OCI-LY3 (cell line): ENCODE data around the gene TMEM272.

Experiments
- H2AFZ ChIP-seq: fragments of 200-600, 300-600 bp; shearing (Covaris generic); 2 replicates; pipeline ENCODE4 v1.6.0; 2014; ENCODE audit warnings: antibody characterized with exemption, low read depth, low read length
- H3K27ac ChIP-seq: fragments of 200-600, 300-600 bp; sonication (generic); 2 replicates; pipeline ENCODE4 v1.5.1; 2014; ENCODE audit warnings: mild to moderate bottlenecking, low read length, moderate library complexity, mixed read lengths
- H3K27me3 ChIP-seq: fragments of 200-600, 300-600 bp; sonication (generic); 2 replicates; pipeline ENCODE4 v1.6.1; 2014; ENCODE audit warnings: low read depth, low read length, mixed read lengths
- H3K36me3 ChIP-seq: fragments of 200-600, 300-600 bp; sonication (generic); replicated peaks from 2 replicates; pipeline ENCODE3; 2014; ENCODE audit warnings: low read depth, low read length, mixed read lengths
- H3K4me1 ChIP-seq: fragments of 300-600, 200-600 bp; sonication (generic); 2 replicates; pipeline ENCODE4 v1.6.1; 2014; ENCODE audit warnings: low read length, mixed read lengths
- H3K4me2 ChIP-seq: fragments of 200-600, 300-600 bp; sonication (generic); 2 replicates; pipeline ENCODE4 v1.6.1; 2014; ENCODE audit warnings: low read length, mixed read lengths
- H3K4me3 ChIP-seq: fragments of 300-600, 200-600 bp; sonication (generic); 2 replicates; pipeline ENCODE4 v1.5.1; 2014; ENCODE audit warnings: antibody characterized with exemption, mild to moderate bottlenecking, low read length, moderate library complexity
- H3K79me2 ChIP-seq: fragments of 300-600, 200-600 bp; shearing (Covaris generic); 2 replicates; pipeline ENCODE4 v1.6.1; 2014; ENCODE audit warnings: mild to moderate bottlenecking, low read length, mixed read lengths
- H3K9ac ChIP-seq: fragments of 300-600, 200-600 bp; shearing (Covaris generic); 2 replicates; pipeline ENCODE4 v1.6.0; 2014; ENCODE audit warnings: mild to moderate bottlenecking, low read length, moderate library complexity
- H3K9me3 ChIP-seq: fragments of 200-600, 300-600 bp; shearing (Covaris generic); 2 replicates; pipeline ENCODE4 v1.6.1; 2014; ENCODE audit warnings: low read length, mixed read lengths; ENCODE audit not compliant: insufficient read depth
- H4K20me1 ChIP-seq: fragments of 200-600, 300-600 bp; sonication (generic); 2 replicates; pipeline ENCODE4 v1.6.1; 2016; ENCODE audit warnings: low read length, mixed read lengths; ENCODE audit not compliant: insufficient read depth
- EZH2phosphoT487 ChIP-seq: fragments of 200-600 bp; shearing (Covaris generic); IDR thresholded peaks from 2 replicates; pipeline ENCODE4 v1.6.1; 2018; ENCODE audit warnings: antibody characterized with exemption, mixed run types, low read depth
- TF ChIP-seq, protein P1 (sequence below): fragments of 200-600, 300-600 bp; sonication (generic); IDR thresholded peaks from 2 replicates; pipeline ENCODE4 v1.5.1; 2014; ENCODE audit warnings: antibody characterized with exemption, low read length, low read depth

Gene TMEM272

DNA sequence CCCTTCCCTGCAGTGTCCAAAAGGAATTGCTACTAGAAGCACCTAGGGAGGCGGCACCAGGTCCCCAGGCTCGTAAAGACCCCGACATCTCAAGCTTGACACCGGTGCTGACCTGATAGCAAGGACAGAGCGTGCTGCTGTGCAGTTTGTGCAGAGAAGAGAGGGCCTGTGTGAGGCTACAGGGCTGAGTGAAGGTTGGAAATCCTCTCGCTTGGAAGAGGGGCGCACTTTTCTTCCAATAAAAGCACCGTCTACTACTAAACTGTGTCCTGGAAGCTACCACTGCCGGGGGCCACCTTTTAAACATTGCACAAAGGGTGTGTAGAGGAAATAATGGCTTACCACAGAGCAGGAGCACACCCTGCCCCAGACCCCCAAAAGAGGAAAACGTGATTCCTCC lies 11.0 kb downstream of the TMEM272 start:
- TF ChIP-seq, protein P1, sequence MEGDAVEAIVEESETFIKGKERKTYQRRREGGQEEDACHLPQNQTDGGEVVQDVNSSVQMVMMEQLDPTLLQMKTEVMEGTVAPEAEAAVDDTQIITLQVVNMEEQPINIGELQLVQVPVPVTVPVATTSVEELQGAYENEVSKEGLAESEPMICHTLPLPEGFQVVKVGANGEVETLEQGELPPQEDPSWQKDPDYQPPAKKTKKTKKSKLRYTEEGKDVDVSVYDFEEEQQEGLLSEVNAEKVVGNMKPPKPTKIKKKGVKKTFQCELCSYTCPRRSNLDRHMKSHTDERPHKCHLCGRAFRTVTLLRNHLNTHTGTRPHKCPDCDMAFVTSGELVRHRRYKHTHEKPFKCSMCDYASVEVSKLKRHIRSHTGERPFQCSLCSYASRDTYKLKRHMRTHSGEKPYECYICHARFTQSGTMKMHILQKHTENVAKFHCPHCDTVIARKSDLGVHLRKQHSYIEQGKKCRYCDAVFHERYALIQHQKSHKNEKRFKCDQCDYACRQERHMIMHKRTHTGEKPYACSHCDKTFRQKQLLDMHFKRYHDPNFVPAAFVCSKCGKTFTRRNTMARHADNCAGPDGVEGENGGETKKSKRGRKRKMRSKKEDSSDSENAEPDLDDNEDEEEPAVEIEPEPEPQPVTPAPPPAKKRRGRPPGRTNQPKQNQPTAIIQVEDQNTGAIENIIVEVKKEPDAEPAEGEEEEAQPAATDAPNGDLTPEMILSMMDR = no peak
- TF ChIP-seq EZH2phosphoT487 = no peak
- Histone ChIP-seq H3K79me2 (no peaks in the 10 kb centered on the region), H3K27ac (no peak overlapping the region), H4K20me1 (no peaks in the 10 kb centered on the region), H2AFZ (no peak overlapping the region), H3K4me3 (no peak overlapping the region), H3K27me3 (peaks cover 10% of the 10 kb centered on the region), H3K4me2 (no peak overlapping the region), H3K36me3 (no peaks in the 10 kb centered on the region), H3K9me3 (no peaks in the 10 kb centered on the region), H3K9ac (no peak overlapping the region), H3K4me1 (peaks cover 28% of the 10 kb centered on the region)

DNA sequence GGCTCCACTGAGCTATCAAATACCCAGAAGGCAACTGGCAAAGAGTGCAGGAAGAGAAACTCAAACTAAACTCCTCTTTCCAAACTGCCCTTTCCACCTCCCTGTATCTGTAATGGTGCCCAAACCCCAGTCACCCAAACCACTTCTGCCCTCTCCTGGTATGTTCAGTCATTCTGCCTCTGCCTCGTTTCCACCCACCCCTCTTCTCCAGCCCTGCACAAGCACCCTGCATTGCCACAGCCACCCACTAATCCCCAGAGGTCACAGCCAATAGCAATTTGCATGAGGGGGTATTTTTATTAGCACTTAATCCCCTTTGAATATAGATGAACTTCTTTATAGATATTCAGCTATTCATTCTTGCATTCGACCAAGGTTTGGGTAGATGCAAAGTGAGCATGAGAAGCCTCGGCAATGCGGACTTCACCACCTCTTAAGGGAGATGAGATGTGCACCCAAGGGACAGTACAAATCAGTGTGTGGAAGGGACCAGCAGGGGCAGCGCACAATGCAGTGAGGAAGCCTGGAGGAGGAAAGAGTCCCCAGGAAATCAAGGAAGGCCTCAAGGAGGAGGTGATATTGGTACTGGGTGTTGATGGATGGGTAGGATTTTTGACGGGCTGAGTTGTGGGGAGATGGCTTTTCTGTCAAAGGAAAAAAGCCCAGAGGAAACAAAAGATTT lies 12.4 kb downstream of the TMEM272 start:
- H3K27me3 ChIP-seq = peaks cover 10% of the 10 kb centered on the region
- no peaks in the 10 kb centered on the region for H4K20me1 ChIP-seq
- H2AFZ ChIP-seq = peak overlapping the region; percentile 81
- TF ChIP-seq EZH2phosphoT487 = no peak
- TF ChIP-seq, protein P1 = peak; percentile 82
- H3K4me3 ChIP-seq = peak overlapping the region; percentile 64
- peaks cover 34% of the 10 kb centered on the region for H3K4me1 ChIP-seq
- H3K36me3 ChIP-seq = no peaks in the 10 kb centered on the region
- H3K9me3 ChIP-seq = no peaks in the 10 kb centered on the region
- H3K27ac ChIP-seq = no peak overlapping the region
- no peaks in the 10 kb centered on the region for H3K79me2 ChIP-seq
- H3K4me2 ChIP-seq = peak overlapping the region; percentile 83
- peak overlapping the region; percentile 15; the same call in 1 of the 2 replicates for H3K9ac ChIP-seq

DNA sequence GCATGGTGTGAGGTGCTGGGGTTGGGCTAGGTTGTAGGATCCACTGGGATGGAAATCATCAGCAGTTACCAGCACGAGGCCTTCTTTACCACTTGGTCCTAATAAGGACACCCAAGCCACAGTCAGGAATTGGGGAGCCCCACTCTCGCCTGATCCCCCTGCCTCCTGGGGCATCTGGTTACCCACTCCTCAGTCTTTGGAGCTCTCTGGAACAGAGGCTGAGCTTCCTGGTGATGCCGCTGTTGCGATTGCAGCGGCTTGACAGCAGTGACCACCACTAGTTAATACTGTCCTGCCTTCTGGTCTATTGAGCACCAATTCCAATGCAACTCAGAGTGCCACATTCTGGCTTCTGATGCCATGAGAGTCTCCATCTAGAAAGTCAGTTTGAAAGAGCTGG lies 13.5 kb downstream of the TMEM272 start:
- no peak overlapping the region for H2AFZ ChIP-seq
- no peak overlapping the region for H3K9ac ChIP-seq
- H3K27ac ChIP-seq = no peak overlapping the region
- peaks cover 34% of the 10 kb centered on the region for H3K4me1 ChIP-seq
- no peaks in the 10 kb centered on the region for H3K79me2 ChIP-seq
- no peaks in the 10 kb centered on the region for H4K20me1 ChIP-seq
- TF ChIP-seq, protein P1 = no peak
- TF ChIP-seq EZH2phosphoT487 = no peak
- H3K4me3 ChIP-seq = peak overlapping the region; percentile 64; the same call in 1 of the 2 replicates
- peak overlapping the region; percentile 83 for H3K4me2 ChIP-seq
- H3K36me3 ChIP-seq = no peaks in the 10 kb centered on the region
- no peaks in the 10 kb centered on the region for H3K9me3 ChIP-seq
- H3K27me3 ChIP-seq = peaks cover 10% of the 10 kb centered on the region

DNA sequence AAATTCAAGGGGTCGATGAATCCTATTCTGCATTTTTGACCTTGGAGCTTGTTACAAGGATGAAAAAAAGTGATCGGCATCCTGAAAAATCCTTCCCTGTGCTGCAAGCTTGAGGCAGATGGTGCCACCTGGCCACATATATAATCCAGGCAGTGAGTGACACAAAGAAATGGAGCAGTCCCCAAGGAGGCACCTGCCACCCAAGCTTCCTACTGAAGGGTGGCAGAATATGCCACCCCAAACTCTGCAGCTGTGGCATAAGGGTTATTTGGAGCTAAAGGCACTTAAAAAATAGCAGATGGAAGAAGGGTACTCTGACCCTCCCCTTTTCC lies 15.4 kb downstream of the TMEM272 start:
- Histone ChIP-seq H3K4me2 (no peak overlapping the region), H3K27me3 (peaks cover 10% of the 10 kb centered on the region), H2AFZ (no peak overlapping the region), H4K20me1 (no peaks in the 10 kb centered on the region), H3K9me3 (no peaks in the 10 kb centered on the region), H3K36me3 (no peaks in the 10 kb centered on the region), H3K27ac (no peak overlapping the region), H3K4me1 (peaks cover 43% of the 10 kb centered on the region), H3K9ac (no peak overlapping the region), H3K79me2 (no peaks in the 10 kb centered on the region), H3K4me3 (no peak overlapping the region)
- TF ChIP-seq EZH2phosphoT487 = no peak
- TF ChIP-seq, protein P1 = no peak
